HG02623 (cell line): ENCODE measurements around the gene ACTR8.

ENCODE experiments used
- ATAC-seq: cut with Tn5 transposase; IDR thresholded peaks from one replicate; pipeline ENCODE4 v1.9.1; 2021; ENCODE audit warnings: moderate library complexity; ENCODE audit not compliant: unreplicated experiment

The ACTR8 gene

GRCh38 chr3:53865732-53866499, 16.0 kb downstream of the ACTR8 start:
- no peak for ATAC-seq

GRCh38 chr3:53863145-53863544, 18.8 kb downstream of the ACTR8 start:
- ATAC-seq: no peak

- ATAC-seq: no peak
Measured at GRCh38 chr3:53862241-53862640, 19.7 kb downstream of the ACTR8 start.

- no peak for ATAC-seq
Measured at GRCh38 chr3:53860196-53860595, 21.8 kb downstream of the ACTR8 start.

- no peak for ATAC-seq
Measured at GRCh38 chr3:53859178-53859577, 22.8 kb downstream of the ACTR8 start.

- no peak for ATAC-seq
Measured at GRCh38 chr3:53858096-53858741, 23.7 kb downstream of the ACTR8 start.

- ATAC-seq: no peak
Measured at GRCh38 chr3:53856964-53857363, 25.0 kb downstream of the ACTR8 start.

- ATAC-seq: no peak
Measured at GRCh38 chr3:53850895-53851294, 31.1 kb downstream of the ACTR8 start.

GRCh38 chr3:53849916-53850315, 32.0 kb downstream of the ACTR8 start:
- no peak for ATAC-seq

GRCh38 chr3:53846851-53847155, 35.1 kb downstream of the ACTR8 start:
- no peak for ATAC-seq

- peak; percentile 42 for ATAC-seq
Measured at GRCh38 chr3:53846134-53846850, 35.7 kb downstream of the ACTR8 start, which contains the start of the genes CHDH and IL17RB. Gene CHDH, minus strand, starts transcription at chr3:53846419. Its CDS starts 22,411 bp downstream, at chr3:53824008. Gene IL17RB, plus strand, starts transcription at chr3:53846568. Its CDS starts 21 bp downstream, at chr3:53846589.

GRCh38 chr3:53845881-53846133, 36.1 kb downstream of the ACTR8 start:
- ATAC-seq: no peak

- ATAC-seq: peak; percentile 5
Measured at GRCh38 chr3:53845103-53845880, 36.7 kb downstream of the ACTR8 start.

GRCh38 chr3:53844262-53845102, 37.5 kb downstream of the ACTR8 start:
- ATAC-seq: no peak

- ATAC-seq: no peak
Measured at GRCh38 chr3:53843195-53844177, 38.5 kb downstream of the ACTR8 start.

GRCh38 chr3:53842436-53843194, 39.3 kb downstream of the ACTR8 start:
- ATAC-seq: no peak

GRCh38 chr3:53841296-53841695, 40.7 kb downstream of the ACTR8 start:
- no peak for ATAC-seq

- ATAC-seq: no peak
Measured at GRCh38 chr3:53837331-53837730, 44.6 kb downstream of the ACTR8 start.
